Measurements from ENCODE around the gene HINFP.

HINFP gene

GRCh38 chr11:119108146-119108856 lies 13.1 kb upstream of the HINFP start:
- Histone ChIP-seq H3K9ac (ENCODE audit: low read length in 5 of 5) (peak overlapping the region; percentile 63 to 81 (median 71)), H3K27me3 (ENCODE audit: control insufficient read depth in 5 of 5, insufficient read depth in 4 of 5, low read length in 5 of 5) (no peaks in the 10 kb centered on the region), H3K27ac (ENCODE audit: low read depth, low read length) (no peak overlapping the region), H3K4me3 (ENCODE audit: low read depth in 1 of 5, low read length in 5 of 5) (peak overlapping the region; percentile 65 to 85 (median 83)), H3K36me3 (ENCODE audit: control insufficient read depth in 5 of 5, insufficient read depth in 5 of 5, low read length in 5 of 5) (peaks cover 0 to 32% (median 30%) of the 10 kb centered on the region in 5 donors), H3K9me3 (ENCODE audit: control insufficient read depth in 5 of 5, low read length in 5 of 5) (no peaks in the 10 kb centered on the region), H3K4me1 (ENCODE audit: control insufficient read depth in 5 of 5, insufficient read depth in 5 of 5, low read length in 5 of 5) (peaks cover 10 to 36% (median 31%) of the 10 kb centered on the region in 5 donors)

- H3K4me3 ChIP-seq (ENCODE audit: low read depth in 1 of 5, low read length in 5 of 5) = peak overlapping the region; percentile 65 to 85 (median 83)
- peak overlapping the region in 1 of 5 donors; percentile 71 for H3K9ac ChIP-seq (ENCODE audit: low read length in 5 of 5)
- H3K9me3 ChIP-seq (ENCODE audit: control insufficient read depth in 5 of 5, low read length in 5 of 5) = no peaks in the 10 kb centered on the region
- H3K4me1 ChIP-seq (ENCODE audit: control insufficient read depth in 5 of 5, insufficient read depth in 5 of 5, low read length in 5 of 5) = peaks cover 10 to 37% (median 31%) of the 10 kb centered on the region in 5 donors
- H3K27me3 ChIP-seq (ENCODE audit: control insufficient read depth in 5 of 5, insufficient read depth in 4 of 5, low read length in 5 of 5) = no peaks in the 10 kb centered on the region
- H3K27ac ChIP-seq (ENCODE audit: low read depth, low read length) = no peak overlapping the region
- peaks cover 0 to 36% (median 35%) of the 10 kb centered on the region in 5 donors for H3K36me3 ChIP-seq (ENCODE audit: control insufficient read depth in 5 of 5, insufficient read depth in 5 of 5, low read length in 5 of 5)
These were observed 12.5 kb upstream of the HINFP start for GRCh38 chr11:119108857-119109221.

GRCh38 chr11:119109843-119110242 lies 11.5 kb upstream of the HINFP start:
- no peak overlapping the region for H3K9ac ChIP-seq (ENCODE audit: low read length in 5 of 5)
- no peaks in the 10 kb centered on the region for H3K9me3 ChIP-seq (ENCODE audit: control insufficient read depth in 5 of 5, low read length in 5 of 5)
- H3K27me3 ChIP-seq (ENCODE audit: control insufficient read depth in 5 of 5, insufficient read depth in 4 of 5, low read length in 5 of 5) = no peaks in the 10 kb centered on the region
- H3K4me3 ChIP-seq (ENCODE audit: low read depth in 1 of 5, low read length in 5 of 5) = no peak overlapping the region
- H3K4me1 ChIP-seq (ENCODE audit: control insufficient read depth in 5 of 5, insufficient read depth in 5 of 5, low read length in 5 of 5) = peaks cover 10 to 46% (median 31%) of the 10 kb centered on the region in 5 donors
- peaks cover 0 to 44% (median 41%) of the 10 kb centered on the region in 5 donors for H3K36me3 ChIP-seq (ENCODE audit: control insufficient read depth in 5 of 5, insufficient read depth in 5 of 5, low read length in 5 of 5)
- no peak overlapping the region for H3K27ac ChIP-seq (ENCODE audit: low read depth, low read length)

GRCh38 chr11:119110439-119110838 lies 10.9 kb upstream of the HINFP start:
- H3K9ac ChIP-seq (ENCODE audit: low read length in 5 of 5) = no peak overlapping the region
- no peak overlapping the region for H3K4me3 ChIP-seq (ENCODE audit: low read depth in 1 of 5, low read length in 5 of 5)
- H3K36me3 ChIP-seq (ENCODE audit: control insufficient read depth in 5 of 5, insufficient read depth in 5 of 5, low read length in 5 of 5) = peaks cover 3 to 47% (median 41%) of the 10 kb centered on the region in 5 donors
- H3K27me3 ChIP-seq (ENCODE audit: control insufficient read depth in 5 of 5, insufficient read depth in 4 of 5, low read length in 5 of 5) = no peaks in the 10 kb centered on the region
- no peaks in the 10 kb centered on the region for H3K9me3 ChIP-seq (ENCODE audit: control insufficient read depth in 5 of 5, low read length in 5 of 5)
- no peak overlapping the region for H3K27ac ChIP-seq (ENCODE audit: low read depth, low read length)
- peaks cover 10 to 51% (median 31%) of the 10 kb centered on the region in 5 donors for H3K4me1 ChIP-seq (ENCODE audit: control insufficient read depth in 5 of 5, insufficient read depth in 5 of 5, low read length in 5 of 5)

GRCh38 chr11:119111361-119111925 lies 9.9 kb upstream of the HINFP start:
- Histone ChIP-seq H3K4me1 (ENCODE audit: control insufficient read depth in 5 of 5, insufficient read depth in 5 of 5, low read length in 5 of 5) (peaks cover 10 to 53% (median 31%) of the 10 kb centered on the region in 5 donors), H3K27ac (ENCODE audit: low read depth, low read length) (no peak overlapping the region), H3K36me3 (ENCODE audit: control insufficient read depth in 5 of 5, insufficient read depth in 5 of 5, low read length in 5 of 5) (peaks cover 4 to 57% (median 47%) of the 10 kb centered on the region in 5 donors), H3K4me3 (ENCODE audit: low read depth in 1 of 5, low read length in 5 of 5) (no peak overlapping the region), H3K9ac (ENCODE audit: low read length in 5 of 5) (no peak overlapping the region), H3K27me3 (ENCODE audit: control insufficient read depth in 5 of 5, insufficient read depth in 4 of 5, low read length in 5 of 5) (no peaks in the 10 kb centered on the region), H3K9me3 (ENCODE audit: control insufficient read depth in 5 of 5, low read length in 5 of 5) (no peaks in the 10 kb centered on the region)

GRCh38 chr11:119112314-119113020 lies 8.9 kb upstream of the HINFP start:
- Histone ChIP-seq H3K9me3 (ENCODE audit: control insufficient read depth in 5 of 5, low read length in 5 of 5) (no peaks in the 10 kb centered on the region), H3K9ac (ENCODE audit: low read length in 5 of 5) (no peak overlapping the region), H3K4me1 (ENCODE audit: control insufficient read depth in 5 of 5, insufficient read depth in 5 of 5, low read length in 5 of 5) (peaks cover 10 to 55% (median 28%) of the 10 kb centered on the region in 5 donors), H3K36me3 (ENCODE audit: control insufficient read depth in 5 of 5, insufficient read depth in 5 of 5, low read length in 5 of 5) (peaks cover 6 to 67% (median 52%) of the 10 kb centered on the region in 5 donors), H3K27ac (ENCODE audit: low read depth, low read length) (no peak overlapping the region), H3K27me3 (ENCODE audit: control insufficient read depth in 5 of 5, insufficient read depth in 4 of 5, low read length in 5 of 5) (no peaks in the 10 kb centered on the region), H3K4me3 (ENCODE audit: low read depth in 1 of 5, low read length in 5 of 5) (no peak overlapping the region)

GRCh38 chr11:119113716-119114115 lies 7.7 kb upstream of the HINFP start:
- Histone ChIP-seq H3K27ac (ENCODE audit: low read depth, low read length) (no peak overlapping the region), H3K9ac (ENCODE audit: low read length in 5 of 5) (no peak overlapping the region)

GRCh38 chr11:119114351-119114750 lies 7.0 kb upstream of the HINFP start:
- H3K36me3 ChIP-seq (ENCODE audit: control insufficient read depth in 5 of 5, insufficient read depth in 5 of 5, low read length in 5 of 5) = peaks cover 6 to 71% (median 55%) of the 10 kb centered on the region in 5 donors
- no peaks in the 10 kb centered on the region for H3K27me3 ChIP-seq (ENCODE audit: control insufficient read depth in 5 of 5, insufficient read depth in 4 of 5, low read length in 5 of 5)
- H3K9ac ChIP-seq (ENCODE audit: low read length in 5 of 5) = no peak overlapping the region
- no peaks in the 10 kb centered on the region for H3K9me3 ChIP-seq (ENCODE audit: control insufficient read depth in 5 of 5, low read length in 5 of 5)
- no peak overlapping the region for H3K4me3 ChIP-seq (ENCODE audit: low read depth in 1 of 5, low read length in 5 of 5)
- peaks cover 2 to 36% (median 11%) of the 10 kb centered on the region in 5 donors for H3K4me1 ChIP-seq (ENCODE audit: control insufficient read depth in 5 of 5, insufficient read depth in 5 of 5, low read length in 5 of 5)
- no peak overlapping the region for H3K27ac ChIP-seq (ENCODE audit: low read depth, low read length)

More at GRCh38 chr11:119113716-119114115, 7.7 kb upstream of the HINFP start:
- Histone ChIP-seq H3K4me3 (ENCODE audit: low read depth in 1 of 5, low read length in 5 of 5) (no peak overlapping the region), H3K27me3 (ENCODE audit: control insufficient read depth in 5 of 5, insufficient read depth in 4 of 5, low read length in 5 of 5) (no peaks in the 10 kb centered on the region), H3K9me3 (ENCODE audit: control insufficient read depth in 5 of 5, low read length in 5 of 5) (no peaks in the 10 kb centered on the region), H3K4me1 (ENCODE audit: control insufficient read depth in 5 of 5, insufficient read depth in 5 of 5, low read length in 5 of 5) (peaks cover 3 to 42% (median 17%) of the 10 kb centered on the region in 5 donors), H3K36me3 (ENCODE audit: control insufficient read depth in 5 of 5, insufficient read depth in 5 of 5, low read length in 5 of 5) (peaks cover 6 to 71% (median 55%) of the 10 kb centered on the region in 5 donors)

GRCh38 chr11:119115484-119116234 lies 5.7 kb upstream of the HINFP start:
- H3K27ac ChIP-seq (ENCODE audit: low read depth, low read length) = no peak overlapping the region
- no peaks in the 10 kb centered on the region for H3K9me3 ChIP-seq (ENCODE audit: control insufficient read depth in 5 of 5, low read length in 5 of 5)
- H3K4me1 ChIP-seq (ENCODE audit: control insufficient read depth in 5 of 5, insufficient read depth in 5 of 5, low read length in 5 of 5) = peaks cover 1 to 32% (median 11%) of the 10 kb centered on the region in 5 donors
- H3K36me3 ChIP-seq (ENCODE audit: control insufficient read depth in 5 of 5, insufficient read depth in 5 of 5, low read length in 5 of 5) = peaks cover 6 to 67% (median 51%) of the 10 kb centered on the region in 5 donors
- H3K9ac ChIP-seq (ENCODE audit: low read length in 5 of 5) = peak overlapping the region in 1 of 5 donors; percentile 48
- H3K27me3 ChIP-seq (ENCODE audit: control insufficient read depth in 5 of 5, insufficient read depth in 4 of 5, low read length in 5 of 5) = no peaks in the 10 kb centered on the region
- H3K4me3 ChIP-seq (ENCODE audit: low read depth in 1 of 5, low read length in 5 of 5) = peak overlapping the region in 3 of 5 donors; percentile 17 to 31 (median 22)

Measured in subcutaneous abdominal adipose tissue (tissue), 5 donors.